PC-9 (cell line): ENCODE measurements around the gene ADGRL3.

Experiments used
- CTCF ChIP-seq: fragments of 200-600 bp; sonication (generic); conservative IDR thresholded peaks from 2 replicates; pipeline ENCODE4 v1.6.1; 2017; ENCODE audit warnings: mixed run types, antibody characterized with exemption, mild to moderate bottlenecking, moderate library complexity
- EZH2 ChIP-seq: fragments of 200-600 bp; sonication (generic); IDR thresholded peaks from 2 replicates; pipeline ENCODE4 v1.8.0; 2017; ENCODE audit warnings: antibody characterized with exemption, low read depth

DNA sequence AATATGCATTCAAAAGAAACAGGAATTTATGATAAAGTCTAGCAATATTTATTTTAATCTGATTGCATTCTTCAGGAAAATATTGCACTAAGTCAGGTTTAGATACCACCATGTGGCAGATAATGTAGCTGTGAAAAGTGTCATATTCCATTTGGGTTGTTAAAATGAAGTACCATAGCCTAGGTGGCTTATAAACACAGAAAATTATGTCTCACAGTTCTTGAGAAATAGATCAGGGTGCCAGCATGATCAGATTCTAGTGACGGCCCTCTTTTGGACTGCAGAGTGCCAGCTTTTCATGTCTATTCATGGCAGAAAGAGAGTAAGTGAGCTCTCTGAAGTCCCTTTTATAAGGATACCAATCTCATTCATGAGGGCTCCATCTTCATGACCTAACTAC is 5.6 kb upstream of the ADGRL3 start:
- TF ChIP-seq CTCF (no peak), EZH2 (no peak)
